ENCODE data around the gene MLST8. TPM values are rescaled to one million over a fixed set of nuclear protein-coding genes. Genes with fewer than 3 reads are reported as not detected.
"Not testable (repeated sequence)": the region's sequence is repeated elsewhere in the genome, so short reads cannot be mapped to it uniquely, and the experiment has no call there.

The MLST8 gene
- total and polyA plus RNA-seq, 3 experiments from 2014 or later, result 30.8 to 76.8 (median 75.4) TPM

GRCh38 chr16:2256531-2257140 is 51.4 kb downstream of the MLST8 start:
- POLR2A ChIA-PET, result interaction anchor here (0.6 kb wide), 1 partner anchor 102 kb away, joined by 3 read pairs; no protein-coding TSS in a partner anchor
- Mint-ChIP-seq H3K27ac (peak overlapping the region in 4 of 8 donors; percentile 28 to 82 (median 44)), H3K36me3 (peaks cover 4 to 82% (median 9%) of the 10 kb centered on the region in 3 donors)

DNA sequence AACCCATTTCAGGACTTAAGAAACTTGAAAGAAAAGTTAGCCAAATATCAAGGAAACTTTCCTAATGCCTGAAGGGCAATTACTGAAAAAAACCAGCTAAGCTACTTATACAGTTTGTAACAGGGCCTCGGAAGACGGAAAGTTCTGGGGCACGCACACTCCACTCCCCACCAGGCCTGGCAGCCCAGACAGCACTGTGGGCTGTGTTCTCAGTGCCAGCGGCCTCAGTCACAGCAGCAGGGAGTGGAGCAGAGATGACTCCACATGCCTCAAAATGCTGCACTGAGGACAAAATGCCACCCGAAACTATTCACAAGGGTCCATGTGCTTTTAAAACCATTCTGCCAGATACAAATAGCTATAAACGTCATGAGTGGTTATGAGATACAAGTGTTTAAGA is 52.5 kb downstream of the MLST8 start:
- Mint-ChIP-seq H3K36me3 (peaks cover 4 to 89% (median 16%) of the 10 kb centered on the region in 3 donors), H3K9me3 (no peaks in the 10 kb centered on the region), H3K4me1 (no peaks in the 10 kb centered on the region), H3K27ac (peak overlapping the region in 1 of 8 donors; percentile 71), H3K27me3 (no peaks in the 10 kb centered on the region), H3K4me3 (no peak overlapping the region)
- POLR2A ChIA-PET, result no interaction called here
- no peak overlapping the region for H3K27ac ChIP-seq (ENCODE audit: low read depth, low read length)
- H3K4me1 ChIP-seq (ENCODE audit: insufficient read depth, low read length), result no peaks in the 10 kb centered on the region
- no peak overlapping the region for H3K4me3 ChIP-seq (ENCODE audit: low read length)
- H3K36me3 ChIP-seq (ENCODE audit: insufficient read depth, low read length), result peaks cover 61% of the 10 kb centered on the region
- no peaks in the 10 kb centered on the region for H3K9me3 ChIP-seq (ENCODE audit: low read length)
- no peak for DNase-seq
- CTCF ChIA-PET, result interaction anchor here (1.3 kb wide), 1 partner anchor 22 kb away, joined by 3 read pairs; the partner anchor contains the start of gene DNASE1L2
- H3K27me3 ChIP-seq (ENCODE audit: insufficient read depth, low read length, poor library complexity, severe bottlenecking), result no peaks in the 10 kb centered on the region

More at GRCh38 chr16:2256531-2257140, 51.4 kb downstream of the MLST8 start:
- Histone ChIP-seq H3K27ac (ENCODE audit: low read depth, low read length) (no peak overlapping the region), H3K4me3 (ENCODE audit: low read length) (no peak overlapping the region), H3K27me3 (ENCODE audit: insufficient read depth, low read length, poor library complexity, severe bottlenecking) (no peaks in the 10 kb centered on the region), H3K36me3 (ENCODE audit: insufficient read depth, low read length) (peaks cover 50% of the 10 kb centered on the region), H3K9me3 (ENCODE audit: low read length) (no peaks in the 10 kb centered on the region), H3K4me1 (ENCODE audit: insufficient read depth, low read length) (no peaks in the 10 kb centered on the region)
- Mint-ChIP-seq H3K27me3 (no peaks in the 10 kb centered on the region), H3K4me1 (peaks cover 0 to 4% (median 0%) of the 10 kb centered on the region in 3 donors), H3K4me3 (peak overlapping the region in 2 of 7 donors; percentile 27 to 38), H3K9me3 (no peaks in the 10 kb centered on the region)
- CTCF ChIA-PET, result no interaction called here
- no peak for DNase-seq

DNA sequence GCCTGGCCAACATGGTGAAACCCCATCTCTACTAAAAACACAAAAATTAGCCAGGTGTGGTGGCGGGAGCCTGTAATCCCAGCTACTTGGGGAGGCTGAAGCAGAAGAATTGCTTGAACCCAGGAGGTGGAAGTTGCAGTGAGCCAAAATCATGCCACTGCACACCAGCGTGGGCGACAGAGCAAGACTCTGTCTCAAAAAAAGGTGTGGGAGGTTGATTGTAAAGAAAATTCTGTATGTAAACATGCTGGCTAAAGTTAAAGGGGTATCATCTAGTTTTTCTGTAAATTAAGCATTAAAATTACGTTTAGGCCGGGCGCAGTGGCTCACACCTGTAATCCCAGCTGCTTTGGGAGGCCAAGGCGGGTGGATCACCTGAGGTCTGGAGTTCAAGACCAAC is 53.3 kb downstream of the MLST8 start:
- H3K4me1 ChIP-seq (ENCODE audit: insufficient read depth, low read length); H3K9me3 ChIP-seq (ENCODE audit: low read length); H3K27me3 Mint-ChIP-seq; H3K4me1 Mint-ChIP-seq; H3K27me3 ChIP-seq (ENCODE audit: insufficient read depth, low read length, poor library complexity, severe bottlenecking); H3K27ac Mint-ChIP-seq; H3K9me3 Mint-ChIP-seq; H3K4me3 ChIP-seq (ENCODE audit: low read length); DNase-seq; H3K27ac ChIP-seq (ENCODE audit: low read depth, low read length); POLR2A ChIA-PET: not testable (repeated sequence)
- Mint-ChIP-seq H3K36me3 (peaks cover 0 to 91% (median 15%) of the 10 kb centered on the region in 3 donors), H3K4me3 (peak overlapping the region in 1 of 7 donors; percentile 30)
- CTCF ChIA-PET, result interaction anchor here (1.3 kb wide), 1 partner anchor 22 kb away, joined by 3 read pairs; the partner anchor contains the start of gene DNASE1L2
- peaks cover 69% of the 10 kb centered on the region for H3K36me3 ChIP-seq (ENCODE audit: insufficient read depth, low read length)

Other genes starting within 250 kb of the MLST8 start
- 100 to 1,000 TPM; 150 to 152 TPM for gene NDUFB10, start 245.9 kb upstream of the MLST8 start, total RNA-seq
- gene NDUFB10, start 245.9 kb upstream of the MLST8 start, polyA plus RNA-seq, result 236 TPM
- 1,000 to 10,000 TPM; 5,023 to 5,213 TPM for gene RPS2, start 240.6 kb upstream of the MLST8 start, total RNA-seq
- gene RPS2, start 240.6 kb upstream of the MLST8 start, polyA plus RNA-seq, result 5,049 TPM
- gene RNF151, start 238.6 kb upstream of the MLST8 start, total RNA-seq, result not detected
- gene RNF151, start 238.6 kb upstream of the MLST8 start, polyA plus RNA-seq, result not detected
- gene TBL3, start 233.4 kb upstream of the MLST8 start, total RNA-seq, result 10 to 100 TPM; 74.6 to 78.0 TPM
- 62.9 TPM for gene TBL3, start 233.4 kb upstream of the MLST8 start, polyA plus RNA-seq
- under 1 TPM; 0.47 to 0.48 TPM for gene NOXO1, start 224.0 kb upstream of the MLST8 start, total RNA-seq
- gene NOXO1, start 224.0 kb upstream of the MLST8 start, polyA plus RNA-seq, result not detected
- 10 to 100 TPM; 41.7 to 50.1 TPM for gene GFER, start 221.3 kb upstream of the MLST8 start, total RNA-seq
- 38.4 TPM for gene GFER, start 221.3 kb upstream of the MLST8 start, polyA plus RNA-seq
- 1 to 10 TPM; 3.4 to 3.6 TPM for gene SYNGR3, start 215.5 kb upstream of the MLST8 start, total RNA-seq
- gene SYNGR3, start 215.5 kb upstream of the MLST8 start, polyA plus RNA-seq, result 2.1 TPM
- 10 to 100 TPM; 91.8 to 96.6 TPM for gene ZNF598, start 195.6 kb upstream of the MLST8 start, total RNA-seq
- gene ZNF598, start 195.6 kb upstream of the MLST8 start, polyA plus RNA-seq, result 11.3 TPM
- gene NPW, start 185.7 kb upstream of the MLST8 start, total RNA-seq, result 10 to 100 TPM in 1 of 2 experiments, 1 to 10 TPM in 1; 9.4 to 12.5 TPM
- gene NPW, start 185.7 kb upstream of the MLST8 start, polyA plus RNA-seq, result not detected
- 1 to 10 TPM; 3.0 to 4.1 TPM for gene NHERF2, start 178.6 kb upstream of the MLST8 start, total RNA-seq
- gene NHERF2, start 178.6 kb upstream of the MLST8 start, polyA plus RNA-seq, result 0.51 TPM
- gene NTHL1, start 157.6 kb upstream of the MLST8 start, total RNA-seq, result 10 to 100 TPM; 28.7 to 29.5 TPM
- gene NTHL1, start 157.6 kb upstream of the MLST8 start, polyA plus RNA-seq, result 16.3 TPM
- gene TSC2, start 157.5 kb upstream of the MLST8 start, total RNA-seq, result 10 to 100 TPM; 79.3 to 86.3 TPM
- 46.4 TPM for gene TSC2, start 157.5 kb upstream of the MLST8 start, polyA plus RNA-seq
- 10 to 100 TPM; 58.9 to 66.2 TPM for gene PKD1, start 69.6 kb upstream of the MLST8 start, total RNA-seq
- 9.9 TPM for gene PKD1, start 69.6 kb upstream of the MLST8 start, polyA plus RNA-seq
- gene RAB26, start 56.8 kb upstream of the MLST8 start, total RNA-seq, result under 1 TPM; 0.20 to 0.55 TPM
- gene RAB26, start 56.8 kb upstream of the MLST8 start, polyA plus RNA-seq, result 0.75 TPM
- gene TRAF7, start 49.7 kb upstream of the MLST8 start, total RNA-seq, result 100 to 1,000 TPM; 102 to 106 TPM
- gene TRAF7, start 49.7 kb upstream of the MLST8 start, polyA plus RNA-seq, result 7.3 TPM
- gene CASKIN1, start 8.8 kb upstream of the MLST8 start, total RNA-seq, result under 1 TPM; 0.13 to 0.24 TPM
- not detected for gene CASKIN1, start 8.8 kb upstream of the MLST8 start, polyA plus RNA-seq
- gene BRICD5, start 5.4 kb downstream of the MLST8 start, total RNA-seq, result 10 to 100 TPM in 1 of 2 experiments, 1 to 10 TPM in 1; 8.4 to 10.9 TPM
- 0.14 TPM for gene BRICD5, start 5.4 kb downstream of the MLST8 start, polyA plus RNA-seq
- 10 to 100 TPM; 27.3 to 30.9 TPM for gene PGP, start 9.4 kb downstream of the MLST8 start, total RNA-seq
- 14.7 TPM for gene PGP, start 9.4 kb downstream of the MLST8 start, polyA plus RNA-seq
- 10 to 100 TPM; 28.9 to 29.8 TPM for gene E4F1, start 18.1 kb downstream of the MLST8 start, total RNA-seq
- 16.5 TPM for gene E4F1, start 18.1 kb downstream of the MLST8 start, polyA plus RNA-seq
- 1 to 10 TPM; 1.4 to 1.5 TPM for gene DNASE1L2, start 31.0 kb downstream of the MLST8 start, total RNA-seq
- gene DNASE1L2, start 31.0 kb downstream of the MLST8 start, polyA plus RNA-seq, result not detected
- 10 to 100 TPM; 30.3 to 33.1 TPM for gene ECI1, start 46.1 kb downstream of the MLST8 start, total RNA-seq
- 45.9 TPM for gene ECI1, start 46.1 kb downstream of the MLST8 start, polyA plus RNA-seq
- 100 to 1,000 TPM; 367 to 382 TPM for gene RNPS1, start 62.7 kb downstream of the MLST8 start, total RNA-seq
- gene RNPS1, start 62.7 kb downstream of the MLST8 start, polyA plus RNA-seq, result 312 TPM
- 1 to 10 TPM; 7.0 to 7.9 TPM for gene ABCA3, start 135.3 kb downstream of the MLST8 start, total RNA-seq
- gene ABCA3, start 135.3 kb downstream of the MLST8 start, polyA plus RNA-seq, result 4.1 TPM
- gene CCNF, start 224.0 kb downstream of the MLST8 start, total RNA-seq, result 10 to 100 TPM; 30.5 to 30.8 TPM
- 2.6 TPM for gene CCNF, start 224.0 kb downstream of the MLST8 start, polyA plus RNA-seq